ENCODE data around the gene SSNA1. TPM values are rescaled to one million over a fixed set of nuclear protein-coding genes. Genes with fewer than 3 reads are reported as not detected.

SSNA1 gene
- total and polyA plus RNA-seq, 8 donors, result 28.1 to 154 (median 122) TPM

DNA sequence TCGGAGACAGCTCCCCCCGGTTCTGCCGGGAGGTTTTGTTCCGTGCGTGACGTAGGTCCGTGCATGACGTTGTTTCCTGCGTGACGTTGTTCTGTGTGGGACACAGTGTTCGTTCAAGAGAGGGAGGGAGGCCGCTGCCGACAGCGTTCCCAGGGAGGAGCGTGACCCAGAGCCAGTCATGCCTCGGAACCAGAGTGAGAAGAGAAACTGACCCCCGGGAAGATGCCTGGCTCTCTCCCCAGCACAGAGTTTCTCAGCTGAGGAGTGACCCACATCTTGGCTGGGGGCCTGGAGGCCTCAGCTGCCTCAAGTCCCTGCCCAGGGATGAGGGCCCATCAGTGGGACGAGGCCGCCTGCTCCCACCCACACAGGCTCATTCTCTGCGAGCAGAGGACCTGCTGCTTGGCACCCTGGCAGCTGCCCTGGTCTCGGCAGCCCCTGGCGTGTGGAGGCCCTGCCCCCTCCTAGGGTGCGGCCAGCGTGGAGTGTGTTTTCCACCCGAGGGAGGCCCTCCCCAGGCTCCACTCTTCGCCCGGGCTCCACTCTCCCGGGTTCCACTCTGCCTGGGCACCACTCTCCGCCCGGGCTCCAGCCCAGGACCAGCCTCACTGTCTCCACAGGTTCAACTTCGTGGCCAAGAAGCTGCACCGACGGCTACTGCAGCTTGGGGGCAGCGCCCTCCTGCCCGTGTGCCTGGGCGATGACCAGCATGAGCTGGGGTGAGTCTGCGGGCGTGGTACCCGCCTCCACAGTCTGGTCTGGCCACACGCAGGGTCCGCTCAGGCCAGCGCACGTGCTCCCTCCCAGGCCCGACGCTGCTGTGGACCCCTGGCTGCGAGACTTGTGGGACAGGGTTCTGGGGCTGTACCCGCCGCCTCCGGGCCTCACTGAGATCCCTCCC, 24.9 kb downstream of the SSNA1 start:
- Histone ChIP-seq H3K4me1 (peaks cover 12 to 23% (median 20%) of the 10 kb centered on the region in 4 donors), H3K4me3 (no peak overlapping the region), H3K27me3 (no peaks in the 10 kb centered on the region), H3K27ac (no peak overlapping the region), H3K36me3 (peaks cover 10 to 61% (median 40%) of the 10 kb centered on the region in 4 donors), H3K9me3 (no peaks in the 10 kb centered on the region)
- intact Hi-C loops (cut with DNase I; ENCODE audit: low total_unique reads), result no loop called here
- TF ChIP-seq, protein P1, sequence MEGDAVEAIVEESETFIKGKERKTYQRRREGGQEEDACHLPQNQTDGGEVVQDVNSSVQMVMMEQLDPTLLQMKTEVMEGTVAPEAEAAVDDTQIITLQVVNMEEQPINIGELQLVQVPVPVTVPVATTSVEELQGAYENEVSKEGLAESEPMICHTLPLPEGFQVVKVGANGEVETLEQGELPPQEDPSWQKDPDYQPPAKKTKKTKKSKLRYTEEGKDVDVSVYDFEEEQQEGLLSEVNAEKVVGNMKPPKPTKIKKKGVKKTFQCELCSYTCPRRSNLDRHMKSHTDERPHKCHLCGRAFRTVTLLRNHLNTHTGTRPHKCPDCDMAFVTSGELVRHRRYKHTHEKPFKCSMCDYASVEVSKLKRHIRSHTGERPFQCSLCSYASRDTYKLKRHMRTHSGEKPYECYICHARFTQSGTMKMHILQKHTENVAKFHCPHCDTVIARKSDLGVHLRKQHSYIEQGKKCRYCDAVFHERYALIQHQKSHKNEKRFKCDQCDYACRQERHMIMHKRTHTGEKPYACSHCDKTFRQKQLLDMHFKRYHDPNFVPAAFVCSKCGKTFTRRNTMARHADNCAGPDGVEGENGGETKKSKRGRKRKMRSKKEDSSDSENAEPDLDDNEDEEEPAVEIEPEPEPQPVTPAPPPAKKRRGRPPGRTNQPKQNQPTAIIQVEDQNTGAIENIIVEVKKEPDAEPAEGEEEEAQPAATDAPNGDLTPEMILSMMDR (IDR thresholded peaks at IDR 0.05), result no peak
- no peak for TF ChIP-seq POLR2AphosphoS5 (IDR thresholded peaks at IDR 0.05)
- no peak for TF ChIP-seq POLR2A (IDR thresholded peaks at IDR 0.05)
- TF ChIP-seq EP300 (IDR thresholded peaks at IDR 0.05), result no peak
- no peak for DNase-seq
- WGBS, 5 donors, result 83 to 89% (median 89%) methylated on average over 32 to 49 of the region's 49 CpGs

DNA sequence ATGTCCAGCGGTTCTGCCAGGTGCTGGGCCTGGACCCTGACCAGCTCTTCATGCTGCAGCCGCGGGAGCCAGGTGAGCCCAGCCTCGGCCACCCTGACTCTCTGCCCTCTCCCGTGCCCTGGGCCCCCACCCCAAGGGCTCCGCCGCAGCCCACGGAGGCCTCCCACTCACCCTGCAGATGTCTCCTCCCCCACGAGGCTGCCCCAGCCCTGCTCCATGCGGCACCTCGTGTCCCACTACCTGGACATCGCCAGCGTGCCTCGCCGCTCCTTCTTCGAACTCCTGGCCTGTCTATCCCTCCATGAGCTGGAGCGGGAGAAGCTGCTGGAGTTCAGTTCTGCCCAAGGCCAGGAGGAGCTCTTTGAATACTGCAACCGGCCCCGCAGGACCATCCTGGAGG, 26.1 kb downstream of the SSNA1 start:
- Histone ChIP-seq H3K4me3 (no peak overlapping the region), H3K36me3 (peaks cover 10 to 53% (median 30%) of the 10 kb centered on the region in 4 donors), H3K27me3 (no peaks in the 10 kb centered on the region), H3K27ac (no peak overlapping the region), H3K4me1 (peaks cover 14 to 35% (median 32%) of the 10 kb centered on the region in 4 donors), H3K9me3 (no peaks in the 10 kb centered on the region)
- TF ChIP-seq EP300 (IDR thresholded peaks at IDR 0.05), result no peak
- TF ChIP-seq, protein P1 (IDR thresholded peaks at IDR 0.05), result no peak
- TF ChIP-seq POLR2AphosphoS5 (IDR thresholded peaks at IDR 0.05), result no peak
- TF ChIP-seq POLR2A (IDR thresholded peaks at IDR 0.05), result no peak
- intact Hi-C loops (cut with DNase I; ENCODE audit: low total_unique reads), result no loop called here
- WGBS, 5 donors, result 92 to 97% (median 96%) methylated on average over 17 to 19 of the region's 19 CpGs
- no peak for DNase-seq

DNA sequence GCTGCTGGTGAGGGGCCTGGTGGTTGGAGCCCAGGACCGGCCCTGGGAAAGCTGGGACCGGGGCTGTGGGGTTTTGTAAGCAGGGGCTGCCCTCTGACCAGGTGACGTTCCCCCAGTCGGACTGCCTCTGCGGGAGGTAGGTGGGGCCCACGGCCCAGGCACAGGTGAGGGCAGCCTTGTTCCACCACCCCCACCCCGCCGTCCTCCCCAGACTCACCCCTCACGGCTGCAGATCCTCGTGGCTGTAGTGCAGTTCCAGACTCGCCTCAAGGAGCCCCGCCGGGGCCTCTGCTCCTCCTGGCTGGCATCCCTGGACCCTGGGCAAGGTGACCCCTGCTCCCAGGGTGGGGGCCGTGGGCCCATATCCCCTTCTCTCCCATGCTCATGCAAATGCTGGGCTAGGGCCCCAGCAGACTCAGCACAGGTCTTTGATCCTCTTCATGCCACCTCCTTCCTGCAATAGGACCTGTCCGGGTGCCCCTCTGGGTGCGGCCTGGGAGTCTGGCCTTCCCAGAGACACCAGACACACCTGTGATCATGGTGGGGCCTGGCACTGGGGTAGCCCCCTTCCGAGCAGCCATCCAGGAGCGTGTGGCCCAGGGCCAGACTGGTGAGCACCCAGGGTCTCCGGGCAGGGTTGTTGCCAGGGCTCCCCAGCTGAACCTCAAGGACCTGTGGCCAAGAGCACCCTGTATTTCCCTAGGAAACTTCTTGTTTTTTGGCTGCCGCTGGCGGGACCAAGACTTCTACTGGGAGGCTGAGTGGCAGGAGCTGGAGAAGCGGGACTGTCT, 26.9 kb downstream of the SSNA1 start:
- Histone ChIP-seq H3K4me1 (peaks cover 14 to 41% (median 39%) of the 10 kb centered on the region in 4 donors), H3K27me3 (no peaks in the 10 kb centered on the region), H3K4me3 (no peak overlapping the region), H3K36me3 (peaks cover 10 to 45% (median 22%) of the 10 kb centered on the region in 4 donors), H3K27ac (no peak overlapping the region), H3K9me3 (no peaks in the 10 kb centered on the region)
- WGBS, 5 donors, result 92 to 95% (median 94%) methylated on average over 18 to 22 of the region's 22 CpGs
- no peak for DNase-seq
- TF ChIP-seq, protein P1 (IDR thresholded peaks at IDR 0.05), result no peak
- TF ChIP-seq EP300 (IDR thresholded peaks at IDR 0.05) (no peak), POLR2A (IDR thresholded peaks at IDR 0.05) (no peak), POLR2AphosphoS5 (IDR thresholded peaks at IDR 0.05) (no peak)
- intact Hi-C loops (cut with DNase I; ENCODE audit: low total_unique reads), result no loop called here
